ENCODE measurements around the gene CEACAM8.

DNA sequence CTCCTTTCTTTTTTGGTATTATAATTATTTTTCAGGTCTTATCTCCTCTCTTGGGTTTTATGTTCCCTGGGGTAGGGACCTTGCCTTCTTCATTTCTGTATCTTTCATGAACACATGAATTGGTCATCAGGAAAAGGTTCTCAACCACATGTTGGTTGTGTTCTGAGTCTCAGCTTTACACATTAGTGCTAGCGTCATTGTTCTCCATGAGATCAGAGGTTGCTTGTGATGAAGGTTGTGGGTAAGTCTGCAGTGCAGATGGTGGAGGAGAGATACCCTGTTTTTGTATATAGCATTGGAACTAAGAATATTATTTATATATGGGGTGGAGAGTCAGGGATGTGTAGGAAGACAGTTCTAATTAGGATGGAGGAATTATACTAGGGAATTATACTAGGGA lies 24.5 kb upstream of the CEACAM8 start:
- TF ChIP-seq GATA2 (IDR thresholded peaks at IDR 0.05; ENCODE audit: low read depth, low read length) (no peak), GATA3 (IDR thresholded peaks at IDR 0.05; ENCODE audit: low read depth, low read length) (no peak)
